ENCODE data around the gene ANTXR1.

The ANTXR1 gene

DNA sequence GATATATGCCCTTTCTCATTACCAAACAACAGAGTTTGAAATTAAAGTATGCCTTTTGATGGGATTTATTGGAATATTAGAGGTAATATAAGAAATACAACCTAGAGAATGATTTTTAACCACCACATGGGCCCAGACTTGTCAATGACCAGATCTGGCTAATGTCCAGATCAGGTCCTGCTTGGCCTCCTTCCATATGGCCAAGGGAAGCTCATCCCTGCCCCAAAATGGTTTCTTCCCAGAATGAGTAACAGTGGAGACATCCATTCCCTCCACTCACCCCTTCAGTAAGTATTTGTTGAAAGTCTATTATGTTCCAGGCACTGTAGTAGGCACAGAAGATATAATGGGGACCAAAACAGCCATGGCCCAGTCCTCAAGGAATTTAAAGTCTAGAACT, 54.9 kb downstream of the ANTXR1 start:
- no peak for DNase-seq (ENCODE audit: low read depth)
- no peak overlapping the region for H3K4me3 ChIP-seq (ENCODE audit: low read length)
- TF ChIP-seq, protein P1, sequence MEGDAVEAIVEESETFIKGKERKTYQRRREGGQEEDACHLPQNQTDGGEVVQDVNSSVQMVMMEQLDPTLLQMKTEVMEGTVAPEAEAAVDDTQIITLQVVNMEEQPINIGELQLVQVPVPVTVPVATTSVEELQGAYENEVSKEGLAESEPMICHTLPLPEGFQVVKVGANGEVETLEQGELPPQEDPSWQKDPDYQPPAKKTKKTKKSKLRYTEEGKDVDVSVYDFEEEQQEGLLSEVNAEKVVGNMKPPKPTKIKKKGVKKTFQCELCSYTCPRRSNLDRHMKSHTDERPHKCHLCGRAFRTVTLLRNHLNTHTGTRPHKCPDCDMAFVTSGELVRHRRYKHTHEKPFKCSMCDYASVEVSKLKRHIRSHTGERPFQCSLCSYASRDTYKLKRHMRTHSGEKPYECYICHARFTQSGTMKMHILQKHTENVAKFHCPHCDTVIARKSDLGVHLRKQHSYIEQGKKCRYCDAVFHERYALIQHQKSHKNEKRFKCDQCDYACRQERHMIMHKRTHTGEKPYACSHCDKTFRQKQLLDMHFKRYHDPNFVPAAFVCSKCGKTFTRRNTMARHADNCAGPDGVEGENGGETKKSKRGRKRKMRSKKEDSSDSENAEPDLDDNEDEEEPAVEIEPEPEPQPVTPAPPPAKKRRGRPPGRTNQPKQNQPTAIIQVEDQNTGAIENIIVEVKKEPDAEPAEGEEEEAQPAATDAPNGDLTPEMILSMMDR (conservative IDR thresholded peaks at IDR 0.05; ENCODE audit: low read depth, low read length): no peak

DNA sequence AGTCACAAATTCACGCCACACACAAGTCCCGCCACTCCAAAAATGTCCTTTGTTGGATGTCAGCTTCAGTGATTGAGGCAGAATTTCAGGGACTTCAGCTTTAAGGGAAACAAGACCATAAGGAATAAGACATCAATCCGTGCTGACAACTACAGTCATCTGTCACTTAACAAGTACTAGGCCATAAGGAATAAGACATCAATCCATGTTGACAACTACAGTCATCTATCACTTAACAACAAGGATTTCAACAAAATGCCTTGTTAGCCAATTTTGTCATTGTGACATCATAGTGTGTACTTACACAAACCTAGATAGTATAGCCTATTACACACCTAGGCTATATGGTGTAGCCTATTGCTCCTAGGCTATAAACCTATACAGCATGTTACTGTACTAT, 58.0 kb downstream of the ANTXR1 start:
- no peak overlapping the region for H3K4me3 ChIP-seq (ENCODE audit: low read length)
- TF ChIP-seq, protein P1 (conservative IDR thresholded peaks at IDR 0.05; ENCODE audit: low read depth, low read length): no peak
- no peak for DNase-seq (ENCODE audit: low read depth)

DNA sequence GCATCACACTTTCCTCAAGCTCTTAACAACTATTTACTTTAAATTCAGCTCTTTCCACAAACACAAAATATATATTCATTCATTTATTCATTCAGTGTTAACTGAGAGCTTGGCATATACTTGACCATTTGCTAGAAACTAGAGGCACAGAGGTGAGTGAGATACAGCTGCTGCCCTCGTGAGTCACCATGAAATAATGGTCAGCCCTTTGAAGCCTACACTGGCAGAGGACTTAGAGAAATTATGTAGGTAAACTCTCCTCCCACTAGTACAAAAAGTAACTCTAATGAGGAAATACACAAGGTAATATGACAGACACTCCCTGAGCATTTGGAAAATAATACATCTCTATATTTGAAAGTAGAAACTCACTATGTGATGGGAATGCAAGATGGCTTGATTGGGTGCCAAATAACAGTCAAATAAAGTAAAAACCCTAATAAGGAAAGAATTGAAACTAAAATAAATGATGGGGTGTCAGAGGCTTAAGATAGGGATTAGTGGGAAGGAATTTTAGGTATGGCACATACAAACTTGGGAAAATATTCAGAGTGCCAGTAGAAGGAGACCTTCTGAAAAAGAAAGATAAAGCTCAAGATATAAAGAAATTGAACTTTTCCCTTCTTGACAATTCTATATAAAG, 61.1 kb downstream of the ANTXR1 start:
- H3K4me3 ChIP-seq (ENCODE audit: low read length): no peak overlapping the region
- DNase-seq (ENCODE audit: low read depth): peak; percentile 61
- TF ChIP-seq, protein P1 (conservative IDR thresholded peaks at IDR 0.05; ENCODE audit: low read depth, low read length): no peak

DNA sequence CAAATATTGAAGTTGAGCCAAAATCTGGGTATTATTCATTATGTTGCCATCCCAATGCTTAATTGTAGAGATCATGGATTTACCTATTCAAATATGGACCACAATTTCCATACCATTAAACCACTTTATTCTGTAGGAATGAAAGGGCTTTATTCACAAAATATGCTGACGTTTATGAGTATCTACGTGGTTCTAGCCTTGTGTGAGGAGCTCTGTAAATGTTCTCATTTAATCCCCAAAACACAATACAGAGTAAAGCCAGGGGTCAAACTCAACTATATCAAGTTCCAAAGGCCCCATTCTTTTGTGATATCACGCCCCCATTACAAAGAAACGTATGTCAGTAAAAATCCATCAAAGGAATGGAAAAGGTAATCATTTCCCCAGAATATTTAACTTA, 61.9 kb downstream of the ANTXR1 start:
- no peak overlapping the region for H3K4me3 ChIP-seq (ENCODE audit: low read length)
- no peak for DNase-seq (ENCODE audit: low read depth)
- TF ChIP-seq, protein P1 (conservative IDR thresholded peaks at IDR 0.05; ENCODE audit: low read depth, low read length): no peak

DNA sequence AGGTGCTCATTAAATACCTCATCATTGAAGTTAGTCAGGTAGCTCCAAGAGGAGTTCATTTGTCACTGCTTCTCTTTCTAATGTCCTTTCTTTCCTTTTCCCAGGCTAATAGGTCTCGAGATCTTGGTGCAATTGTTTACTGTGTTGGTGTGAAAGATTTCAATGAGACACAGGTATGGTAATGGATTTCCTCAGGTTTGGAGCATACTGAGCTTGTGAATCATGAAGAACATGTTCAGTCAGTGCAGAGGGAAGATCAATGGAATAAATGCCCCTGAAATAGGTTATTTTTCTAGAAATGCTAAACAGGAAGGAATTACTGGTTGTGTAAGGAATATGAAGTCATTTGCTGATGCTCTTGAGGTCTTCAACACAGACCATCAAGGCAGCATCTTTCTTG, 62.5 kb downstream of the ANTXR1 start:
- H3K4me3 ChIP-seq (ENCODE audit: low read length): no peak overlapping the region
- no peak for DNase-seq (ENCODE audit: low read depth)
- TF ChIP-seq, protein P1 (conservative IDR thresholded peaks at IDR 0.05; ENCODE audit: low read depth, low read length): no peak

DNA sequence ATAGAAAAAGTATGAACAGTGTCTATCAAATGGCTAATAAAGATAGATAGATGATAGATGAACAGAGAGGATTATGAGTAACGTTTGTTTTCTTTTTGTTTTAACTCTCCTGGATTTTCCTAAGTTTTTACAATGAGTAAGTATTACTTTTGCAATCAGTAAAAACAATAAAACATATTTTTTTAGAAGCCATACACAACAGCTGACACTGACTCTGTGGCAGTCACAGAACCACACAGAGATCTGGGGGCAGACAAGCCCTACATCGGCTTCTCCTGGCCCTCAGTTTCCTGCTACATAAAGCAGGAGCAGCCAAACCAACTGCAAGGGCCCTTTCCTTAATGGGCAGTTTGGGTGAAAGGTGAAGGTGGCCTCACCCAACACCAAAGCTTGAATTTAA, 63.6 kb downstream of the ANTXR1 start:
- no peak for DNase-seq (ENCODE audit: low read depth)
- TF ChIP-seq, protein P1 (conservative IDR thresholded peaks at IDR 0.05; ENCODE audit: low read depth, low read length): no peak

DNA sequence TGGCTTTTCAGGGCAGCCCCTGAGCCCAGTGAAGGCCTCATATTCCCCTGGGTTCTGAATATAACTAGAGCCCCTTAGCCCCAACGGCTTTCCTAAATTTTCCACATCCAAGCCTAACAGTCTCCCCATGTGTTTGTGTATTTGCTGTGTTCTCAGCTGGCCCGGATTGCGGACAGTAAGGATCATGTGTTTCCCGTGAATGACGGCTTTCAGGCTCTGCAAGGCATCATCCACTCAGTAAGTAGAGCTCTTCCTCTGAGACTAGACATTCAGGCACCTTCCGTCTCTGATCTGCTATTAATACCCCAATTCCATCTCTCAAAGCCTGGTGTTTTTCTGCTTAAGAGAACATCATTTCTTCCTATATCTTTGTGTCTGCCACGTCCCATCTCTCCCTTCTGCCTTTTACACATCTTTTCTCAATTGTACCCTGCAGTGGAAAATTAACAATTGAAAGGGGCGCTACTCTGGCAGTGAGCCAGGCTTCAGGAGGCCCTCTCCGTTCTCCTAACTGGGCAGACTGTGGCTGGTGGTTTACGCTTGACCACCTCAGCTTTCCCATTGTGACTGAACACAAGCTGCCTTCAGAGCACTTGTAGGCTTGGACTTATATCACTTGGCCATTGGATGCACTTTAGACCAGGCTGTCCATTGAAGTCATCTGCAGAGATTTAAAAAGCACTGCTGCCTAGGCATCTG, 64.4 kb downstream of the ANTXR1 start:
- no peak for DNase-seq (ENCODE audit: low read depth)
- TF ChIP-seq, protein P1 (conservative IDR thresholded peaks at IDR 0.05; ENCODE audit: low read depth, low read length): no peak
- no peak overlapping the region for H3K4me3 ChIP-seq (ENCODE audit: low read length)

More for the DNA sequence above, 63.6 kb downstream of the ANTXR1 start:
- H3K4me3 ChIP-seq (ENCODE audit: low read length): no peak overlapping the region

All from retinal pigment epithelial cell (primary cell).